Measurements from ENCODE around the gene CD160.
"Not testable (repeated sequence)": the region's sequence is repeated elsewhere in the genome, so short reads cannot be mapped to it uniquely, and the experiment has no call there.

The CD160 gene

GRCh38 chr1:145708063-145708462 lies 11.2 kb upstream of the CD160 start:
- in situ Hi-C loops (cut with MboI; ENCODE audit: low sequenced_read_pairs): no loop called here

- in situ Hi-C loops (cut with MboI; ENCODE audit: low sequenced_read_pairs): no loop called here
Measured at GRCh38 chr1:145710291-145711027, 8.8 kb upstream of the CD160 start.

- in situ Hi-C loops (cut with MboI; ENCODE audit: low sequenced_read_pairs): no loop called here
Measured at GRCh38 chr1:145711213-145711651, 8.1 kb upstream of the CD160 start.

GRCh38 chr1:145714524-145715111 lies 4.7 kb upstream of the CD160 start:
- in situ Hi-C loops (cut with MboI; ENCODE audit: low sequenced_read_pairs): no loop called here

- in situ Hi-C loops (cut with MboI; ENCODE audit: low sequenced_read_pairs): no loop called here
Measured at GRCh38 chr1:145716641-145717345, 2.5 kb upstream of the CD160 start.

GRCh38 chr1:145717833-145718232 lies 1.5 kb upstream of the CD160 start:
- in situ Hi-C loops (cut with MboI; ENCODE audit: low sequenced_read_pairs): no loop called here

- in situ Hi-C loops (cut with MboI; ENCODE audit: low sequenced_read_pairs): not testable (repeated sequence)
Measured at GRCh38 chr1:145718465-145718864, 834 bp upstream of the CD160 start.

- in situ Hi-C loops (cut with MboI; ENCODE audit: low sequenced_read_pairs): no loop called here
Measured at GRCh38 chr1:145720556-145720877, 1.2 kb downstream of the CD160 start.

GRCh38 chr1:145720878-145721671 lies 1.8 kb downstream of the CD160 start:
- in situ Hi-C loops (cut with MboI; ENCODE audit: low sequenced_read_pairs): no loop called here

- in situ Hi-C loops (cut with MboI; ENCODE audit: low sequenced_read_pairs): not testable (repeated sequence)
Measured at GRCh38 chr1:145726193-145726592, 6.9 kb downstream of the CD160 start.

- in situ Hi-C loops (cut with MboI; ENCODE audit: low sequenced_read_pairs): no loop called here
Measured at GRCh38 chr1:145729196-145729595, 9.9 kb downstream of the CD160 start.

- in situ Hi-C loops (cut with MboI; ENCODE audit: low sequenced_read_pairs): no loop called here
Measured at GRCh38 chr1:145729666-145730436, 10.6 kb downstream of the CD160 start.

- in situ Hi-C loops (cut with MboI; ENCODE audit: low sequenced_read_pairs): no loop called here
Measured at GRCh38 chr1:145730467-145730866, 11.2 kb downstream of the CD160 start.

GRCh38 chr1:145730900-145731299 lies 11.6 kb downstream of the CD160 start:
- in situ Hi-C loops (cut with MboI; ENCODE audit: low sequenced_read_pairs): no loop called here

GRCh38 chr1:145736191-145736590 lies 16.9 kb downstream of the CD160 start:
- in situ Hi-C loops (cut with MboI; ENCODE audit: low sequenced_read_pairs): no loop called here

- in situ Hi-C loops (cut with MboI; ENCODE audit: low sequenced_read_pairs): no loop called here
Measured at GRCh38 chr1:145740269-145740668, 21.0 kb downstream of the CD160 start.

- in situ Hi-C loops (cut with MboI; ENCODE audit: low sequenced_read_pairs): no loop called here
Measured at GRCh38 chr1:145747398-145748247, 28.3 kb downstream of the CD160 start.

GRCh38 chr1:145750426-145750825 lies 31.1 kb downstream of the CD160 start:
- in situ Hi-C loops (cut with MboI; ENCODE audit: low sequenced_read_pairs): no loop called here

- in situ Hi-C loops (cut with MboI; ENCODE audit: low sequenced_read_pairs): no loop called here
Measured at GRCh38 chr1:145751491-145752037, 32.3 kb downstream of the CD160 start.
